ENCODE measurements around the gene CNP.
"Not testable (repeated sequence)": the region's sequence is repeated elsewhere in the genome, so short reads cannot be mapped to it uniquely, and the experiment has no call there.

Gene CNP

DNA sequence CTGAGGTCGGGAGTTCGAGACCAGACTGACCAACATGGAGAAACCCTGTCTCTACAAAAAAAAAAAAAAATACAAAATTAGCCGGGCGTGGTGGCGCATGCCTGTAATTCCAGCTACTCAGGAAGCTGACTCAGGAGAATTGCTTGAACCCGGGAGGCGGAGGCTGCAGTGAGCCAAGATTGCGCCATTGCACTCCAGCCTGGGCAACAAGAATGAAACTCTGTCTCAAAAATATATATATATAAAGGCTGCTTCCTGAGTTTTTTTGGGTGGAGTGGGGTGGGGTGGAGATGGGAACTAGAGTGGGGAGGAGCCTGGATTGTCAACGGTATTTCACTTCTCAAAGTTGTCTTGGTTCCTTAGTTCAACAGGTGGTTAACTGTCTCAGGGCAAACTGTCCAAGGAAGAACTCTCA lies 43.7 kb downstream of the CNP start:
- not testable (repeated sequence) for DNase-seq

- no peak for DNase-seq
These were observed 44.4 kb downstream of the CNP start for GRCh38 chr17:42010898-42011516.

GRCh38 chr17:42012363-42012762 lies 45.8 kb downstream of the CNP start:
- not testable (repeated sequence) for DNase-seq

DNA sequence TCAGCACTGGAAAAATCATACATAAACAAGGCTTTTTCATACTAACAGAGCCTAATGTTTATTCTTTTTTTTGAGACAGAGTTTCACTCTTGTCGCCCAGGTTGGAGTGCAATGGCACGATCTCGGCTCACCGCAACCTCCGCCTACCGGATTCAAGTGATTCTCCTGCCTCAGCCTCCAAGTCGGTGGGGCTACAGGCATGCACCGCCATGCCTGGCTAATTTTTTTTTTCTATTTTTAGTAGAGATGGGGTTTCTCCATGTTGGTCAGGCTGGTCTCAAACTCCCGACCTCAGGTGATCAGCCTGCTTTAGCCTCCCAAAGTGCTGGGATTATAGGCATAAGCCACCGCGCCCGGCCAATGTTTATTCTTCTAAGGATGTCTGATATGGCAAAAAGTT lies 47.1 kb downstream of the CNP start:
- DNase-seq: not testable (repeated sequence)

DNA sequence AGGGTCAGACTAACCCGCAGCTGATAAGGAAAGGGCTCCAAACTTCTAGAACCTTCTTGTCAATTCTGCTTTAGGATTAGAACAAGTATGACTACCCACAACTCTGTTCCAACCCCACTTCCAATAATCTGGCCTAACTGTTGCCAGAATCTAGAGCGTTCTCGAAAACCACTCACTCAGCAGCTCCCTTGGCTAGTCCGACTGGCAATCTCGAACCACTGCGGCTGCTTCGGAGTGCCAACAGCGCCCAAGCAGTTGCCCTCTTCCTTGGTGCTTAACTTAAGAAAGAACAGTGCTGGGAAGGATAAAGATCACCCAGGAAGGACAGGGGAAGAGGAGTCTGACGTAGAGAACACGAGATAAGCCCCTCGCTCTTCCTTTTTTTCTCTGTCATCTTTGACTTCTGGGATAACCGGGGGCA lies 49.8 kb downstream of the CNP start:
- DNase-seq: peak; percentile 19

- peak; percentile 96 for DNase-seq
These were observed 50.6 kb downstream of the CNP start, which contains the start of gene DNAJC7 for GRCh38 chr17:42016941-42017865. DNAJC7 (minus strand) TSS chr17:42017439; CDS start chr17:42017416, 23 bp downstream.

DNA sequence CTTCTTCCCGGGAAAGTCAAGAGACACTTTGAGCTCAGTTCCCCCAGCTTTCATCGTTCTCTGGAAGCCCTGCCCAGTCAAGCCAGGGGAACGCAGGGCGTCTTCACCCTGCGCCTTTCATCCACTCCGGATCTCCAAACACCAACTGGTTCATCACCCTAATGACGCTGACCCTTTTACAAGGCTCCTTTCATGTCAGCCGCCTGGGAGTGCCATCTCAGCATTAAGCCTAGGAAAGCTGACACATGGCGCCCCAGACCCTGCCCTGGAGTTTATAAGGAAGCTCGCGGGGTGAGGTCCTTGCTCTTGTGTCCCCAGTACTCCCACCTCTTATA lies 51.2 kb downstream of the CNP start:
- no peak for DNase-seq

GRCh38 chr17:42018339-42018738 lies 51.7 kb downstream of the CNP start:
- DNase-seq: no peak

DNA sequence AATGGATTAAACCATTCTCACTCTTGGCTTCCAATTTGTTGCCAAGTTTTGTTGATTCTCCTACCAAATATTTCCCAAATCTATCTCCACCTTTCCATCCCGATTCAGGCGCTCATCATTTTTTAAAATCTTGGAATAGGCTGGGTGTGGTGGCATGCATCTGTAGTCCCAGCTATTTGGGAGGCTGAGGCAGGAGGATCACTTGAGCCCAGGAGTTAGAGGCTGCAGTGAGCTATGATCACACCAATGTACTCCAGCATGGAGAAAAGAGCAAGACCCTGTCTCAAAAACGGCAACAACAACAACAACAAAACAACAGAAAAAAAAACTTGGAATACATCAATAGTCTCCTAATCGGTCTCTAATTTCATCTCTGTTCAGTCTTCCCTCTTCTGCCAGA lies 52.4 kb downstream of the CNP start:
- no peak for DNase-seq

- DNase-seq: peak; percentile 79
These were observed 53.2 kb downstream of the CNP start, which contains the start of gene NKIRAS2 for GRCh38 chr17:42019509-42020404. NKIRAS2 (plus strand) TSS chr17:42020090; CDS start chr17:42021578, 1,488 bp downstream.

DNA sequence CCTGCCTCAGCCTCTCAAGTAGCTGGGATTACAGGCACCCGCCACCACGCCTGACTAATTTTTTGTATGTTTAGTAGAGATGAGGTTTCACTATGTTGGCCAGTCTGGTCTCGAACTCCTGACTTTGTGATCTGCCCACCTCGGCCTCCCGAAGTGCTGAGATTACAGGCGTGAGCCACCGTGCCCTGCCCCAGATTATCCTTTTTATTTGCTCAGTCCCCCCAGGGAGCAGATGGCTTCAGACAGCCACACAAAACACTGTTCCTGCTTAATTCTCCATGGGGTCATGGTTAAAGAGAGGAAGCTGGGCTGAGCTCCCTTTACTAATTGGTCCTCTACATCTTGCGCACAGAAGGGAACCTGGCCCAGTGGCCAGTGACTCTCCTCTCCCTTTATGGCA lies 54.2 kb downstream of the CNP start:
- DNase-seq: not testable (repeated sequence)

DNA sequence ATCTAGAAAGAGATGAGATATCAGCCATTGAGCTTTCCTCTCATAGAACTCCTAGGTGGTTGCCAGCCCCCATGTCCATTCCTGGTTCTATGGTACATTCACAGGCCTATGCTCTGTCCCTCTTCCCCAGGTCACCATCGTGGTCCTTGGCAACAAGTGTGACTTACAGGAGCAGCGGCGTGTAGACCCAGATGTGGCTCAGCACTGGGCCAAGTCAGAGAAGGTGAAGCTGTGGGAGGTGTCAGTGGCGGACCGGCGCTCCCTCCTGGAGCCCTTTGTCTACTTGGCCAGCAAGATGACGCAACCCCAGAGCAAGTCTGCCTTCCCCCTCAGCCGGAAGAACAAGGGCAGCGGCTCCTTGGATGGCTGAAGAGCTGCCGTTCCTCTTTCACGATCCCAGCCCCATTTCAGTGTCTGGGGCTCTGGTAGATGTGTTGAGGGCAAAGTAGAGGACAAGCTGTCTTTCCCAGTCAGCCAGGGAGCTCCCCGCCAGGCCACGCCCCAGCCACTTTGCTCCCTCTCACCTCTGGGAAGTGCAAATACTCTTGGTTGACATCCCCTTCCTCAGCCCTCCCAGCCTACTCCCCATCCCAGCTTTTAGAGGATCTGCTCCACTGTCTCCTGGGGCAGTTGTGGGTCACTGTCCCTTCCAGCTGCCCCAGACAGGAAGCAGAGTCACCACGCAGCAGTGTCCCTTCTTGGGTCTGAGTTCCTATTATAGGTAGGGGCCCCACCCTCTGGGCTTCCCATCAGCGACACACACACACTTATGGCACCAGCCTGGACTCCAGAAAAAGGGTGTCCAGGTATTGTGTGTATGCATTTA lies 57.1 kb downstream of the CNP start:
- DNase-seq: no peak

DNA sequence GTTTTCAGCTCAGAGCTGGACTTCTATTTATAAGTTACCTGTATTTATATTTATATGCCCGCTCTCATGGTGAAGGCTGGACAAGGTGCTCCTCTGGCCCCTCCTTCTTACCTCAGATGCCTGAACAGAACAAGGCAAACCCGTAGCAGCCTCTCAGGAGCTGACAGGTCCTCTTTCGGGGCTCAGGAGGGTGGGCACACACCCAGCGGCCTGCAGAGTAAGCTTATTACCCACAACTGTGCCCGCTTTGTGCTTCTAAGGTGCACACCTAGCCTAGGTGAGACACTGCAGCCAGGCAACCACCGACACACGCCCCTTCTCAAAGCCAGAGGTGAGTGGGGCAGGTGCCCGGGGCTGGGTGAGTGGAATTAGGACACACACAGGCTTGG lies 58.6 kb downstream of the CNP start:
- DNase-seq: no peak

- no peak for DNase-seq
These were observed 59.3 kb downstream of the CNP start for GRCh38 chr17:42025936-42026335.

- no peak for DNase-seq
These were observed 60.4 kb downstream of the CNP start for GRCh38 chr17:42026857-42027589.

Measured in kidney glomerular epithelial cell (primary cell).